NB4 (cell line): Measurements from ENCODE around the gene SPEG.

Experiments
- MYC ChIP-seq: IDR thresholded peaks from 2 replicates; pipeline ENCODE4 v1.6.1; 2011; ENCODE audit warnings: low read depth, low read length
- POLR2A ChIP-seq: IDR thresholded peaks from 2 replicates; pipeline ENCODE4 v1.6.1; 2011; ENCODE audit warnings: mild to moderate bottlenecking; ENCODE audit not compliant: insufficient read length; ENCODE audit errors: extremely low read depth
- TF ChIP-seq, protein P1 (sequence below): IDR thresholded peaks from one replicate; pipeline ENCODE4 v1.5.1; 2012; ENCODE audit warnings: low read depth, low read length
- TF ChIP-seq, protein P2 (sequence below): IDR thresholded peaks from 2 replicates; pipeline ENCODE4 v1.6.1; 2011; ENCODE audit warnings: low read depth, low read length

DNA sequence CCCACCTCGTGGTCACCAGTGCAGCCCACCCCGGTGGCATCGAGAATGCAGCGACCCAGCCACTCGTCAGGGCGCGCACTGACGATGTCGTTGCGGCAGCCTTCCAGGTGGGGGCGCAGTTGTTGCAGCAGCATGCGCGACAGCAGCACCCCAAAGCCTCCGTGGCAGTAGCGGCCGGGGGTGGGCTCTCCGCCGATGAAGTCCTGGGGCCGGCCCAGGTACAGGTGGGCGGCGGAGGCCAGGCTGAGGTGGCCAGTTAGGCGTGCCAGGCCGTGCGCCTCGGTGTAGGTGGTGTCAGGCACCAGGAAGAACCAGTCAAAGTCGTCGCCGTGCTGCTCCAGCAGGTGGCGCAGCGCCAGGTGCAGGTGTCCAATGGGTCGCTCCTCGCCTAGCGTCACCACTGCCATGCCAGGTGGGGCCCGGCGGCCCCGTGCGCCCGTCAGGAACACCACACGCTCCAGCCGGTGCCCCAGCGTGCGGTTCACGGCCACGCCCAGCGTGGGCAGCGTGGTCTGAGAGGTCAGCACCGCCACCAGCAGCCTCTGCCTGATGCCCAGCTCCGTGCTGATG is 107.1 kb downstream of the SPEG start:
- TF ChIP-seq, protein P1, sequence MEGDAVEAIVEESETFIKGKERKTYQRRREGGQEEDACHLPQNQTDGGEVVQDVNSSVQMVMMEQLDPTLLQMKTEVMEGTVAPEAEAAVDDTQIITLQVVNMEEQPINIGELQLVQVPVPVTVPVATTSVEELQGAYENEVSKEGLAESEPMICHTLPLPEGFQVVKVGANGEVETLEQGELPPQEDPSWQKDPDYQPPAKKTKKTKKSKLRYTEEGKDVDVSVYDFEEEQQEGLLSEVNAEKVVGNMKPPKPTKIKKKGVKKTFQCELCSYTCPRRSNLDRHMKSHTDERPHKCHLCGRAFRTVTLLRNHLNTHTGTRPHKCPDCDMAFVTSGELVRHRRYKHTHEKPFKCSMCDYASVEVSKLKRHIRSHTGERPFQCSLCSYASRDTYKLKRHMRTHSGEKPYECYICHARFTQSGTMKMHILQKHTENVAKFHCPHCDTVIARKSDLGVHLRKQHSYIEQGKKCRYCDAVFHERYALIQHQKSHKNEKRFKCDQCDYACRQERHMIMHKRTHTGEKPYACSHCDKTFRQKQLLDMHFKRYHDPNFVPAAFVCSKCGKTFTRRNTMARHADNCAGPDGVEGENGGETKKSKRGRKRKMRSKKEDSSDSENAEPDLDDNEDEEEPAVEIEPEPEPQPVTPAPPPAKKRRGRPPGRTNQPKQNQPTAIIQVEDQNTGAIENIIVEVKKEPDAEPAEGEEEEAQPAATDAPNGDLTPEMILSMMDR: peak; percentile 87
- TF ChIP-seq, protein P2, sequence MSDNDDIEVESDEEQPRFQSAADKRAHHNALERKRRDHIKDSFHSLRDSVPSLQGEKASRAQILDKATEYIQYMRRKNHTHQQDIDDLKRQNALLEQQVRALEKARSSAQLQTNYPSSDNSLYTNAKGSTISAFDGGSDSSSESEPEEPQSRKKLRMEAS: peak; percentile 62
- TF ChIP-seq POLR2A: no peak
- TF ChIP-seq MYC: peak; percentile 45
